ENCODE data around the gene EGFL6. TPM values are rescaled to one million over a fixed set of nuclear protein-coding genes. Genes with fewer than 3 reads are reported as not detected.

Gene EGFL6
- total and polyA plus RNA-seq, 2 of the 4 experiments (the other 2 are of a cell fraction) = not detected

DNA sequence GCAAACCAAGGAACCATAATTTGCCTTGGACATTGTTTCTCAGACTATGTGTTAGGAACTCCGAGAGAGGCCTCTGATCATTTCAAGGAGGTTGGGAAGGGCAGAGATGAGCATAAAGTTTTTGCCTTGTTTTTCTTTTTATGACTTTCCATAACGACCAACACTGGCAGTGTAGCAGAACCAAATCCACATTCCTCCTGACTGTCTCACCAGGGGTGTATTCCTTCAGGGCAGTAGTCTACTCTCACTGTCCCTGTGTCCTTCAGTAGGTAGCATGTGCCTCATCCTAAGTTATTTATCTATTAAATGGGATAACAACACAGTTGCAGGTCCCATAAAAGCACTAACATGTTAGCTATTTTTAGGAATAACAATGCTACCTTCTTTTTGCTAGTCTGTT is 20.8 kb downstream of the EGFL6 start:
- no peak overlapping the region for H3K4ac ChIP-seq (ENCODE audit: low read depth, low read length)
- ChIA-PET POLR2A (ENCODE audit: unreplicated experiment) (no interaction called here), CTCF (interaction anchor here (0.6 kb wide), 1 partner anchor 8 kb away, joined by 3 read pairs; no protein-coding TSS in a partner anchor)
- H2AK9ac ChIP-seq (replicated peaks; ENCODE audit: low read depth, low read length, poor library complexity) = no peak overlapping the region
- H3K23ac ChIP-seq (ENCODE audit: low read depth, low read length) = no peak overlapping the region
- no CpG with 5 or more reads among the region's 2 CpGs for WGBS, 2 experiments (ENCODE audit: extremely low coverage in 2 of 2, insufficient read length in 1 of 2)
- H3K9me1 ChIP-seq (ENCODE audit: insufficient read depth, low read length) = no peaks in the 10 kb centered on the region
- no peak overlapping the region for H3K4me2 ChIP-seq (ENCODE audit: low read depth, low read length)
- no peak overlapping the region for H2AFZ ChIP-seq (replicated peaks; ENCODE audit: low read length, poor library complexity)
- no peak overlapping the region for H2BK5ac ChIP-seq (ENCODE audit: low read depth, low read length, poor library complexity, severe bottlenecking)
- H3K36me3 ChIP-seq (ENCODE audit: control insufficient read depth, insufficient read depth, low read length) = no peaks in the 10 kb centered on the region
- no peak overlapping the region for H2BK20ac ChIP-seq (ENCODE audit: low read depth, low read length)
- H3K9me3 ChIP-seq (ENCODE audit: control insufficient read depth, insufficient read depth, low read length) = no peaks in the 10 kb centered on the region
- H2AK5ac ChIP-seq (ENCODE audit: low read depth, low read length) = no peak overlapping the region
- no peak overlapping the region for H3K56ac ChIP-seq (ENCODE audit: extremely low read depth, insufficient read depth, low read length)
- H3K79me1 ChIP-seq (ENCODE audit: low read depth in 1 of 2, low read length in 2 of 2) = no peaks in the 10 kb centered on the region
- no peak overlapping the region for H4K91ac ChIP-seq (ENCODE audit: insufficient read depth, low read depth, low read length)
- H4K5ac ChIP-seq (ENCODE audit: low read depth, low read length) = no peak overlapping the region
- H3K18ac ChIP-seq (ENCODE audit: low read depth, low read length) = no peak overlapping the region
- TF ChIP-seq SMC3 (IDR thresholded peaks at IDR 0.05; ENCODE audit: low read depth, low read length) = no peak
- no peak for TF ChIP-seq RAD21 (IDR thresholded peaks at IDR 0.05; ENCODE audit: low read length)
- no peak for TF ChIP-seq CHD1 (IDR thresholded peaks at IDR 0.05; ENCODE audit: low read depth, low read length)
- no peak for TF ChIP-seq NFE2L2 (IDR thresholded peaks at IDR 0.05; ENCODE audit: low read depth, low read length)
- no peak for TF ChIP-seq FOS (IDR thresholded peaks at IDR 0.05; ENCODE audit: low read depth, low read length)
- no peak for TF ChIP-seq MAFK (IDR thresholded peaks at IDR 0.05; ENCODE audit: low read depth, low read length)
- TF ChIP-seq, protein P1, sequence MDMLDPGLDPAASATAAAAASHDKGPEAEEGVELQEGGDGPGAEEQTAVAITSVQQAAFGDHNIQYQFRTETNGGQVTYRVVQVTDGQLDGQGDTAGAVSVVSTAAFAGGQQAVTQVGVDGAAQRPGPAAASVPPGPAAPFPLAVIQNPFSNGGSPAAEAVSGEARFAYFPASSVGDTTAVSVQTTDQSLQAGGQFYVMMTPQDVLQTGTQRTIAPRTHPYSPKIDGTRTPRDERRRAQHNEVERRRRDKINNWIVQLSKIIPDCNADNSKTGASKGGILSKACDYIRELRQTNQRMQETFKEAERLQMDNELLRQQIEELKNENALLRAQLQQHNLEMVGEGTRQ (IDR thresholded peaks at IDR 0.05; ENCODE audit: low read depth, low read length) = no peak
- TF ChIP-seq POLR2A (IDR thresholded peaks at IDR 0.05; ENCODE audit: low read depth, low read length) = no peak
- TF ChIP-seq CEBPB (IDR thresholded peaks at IDR 0.05; ENCODE audit: low read depth, low read length) = no peak
- TF ChIP-seq, protein P2, sequence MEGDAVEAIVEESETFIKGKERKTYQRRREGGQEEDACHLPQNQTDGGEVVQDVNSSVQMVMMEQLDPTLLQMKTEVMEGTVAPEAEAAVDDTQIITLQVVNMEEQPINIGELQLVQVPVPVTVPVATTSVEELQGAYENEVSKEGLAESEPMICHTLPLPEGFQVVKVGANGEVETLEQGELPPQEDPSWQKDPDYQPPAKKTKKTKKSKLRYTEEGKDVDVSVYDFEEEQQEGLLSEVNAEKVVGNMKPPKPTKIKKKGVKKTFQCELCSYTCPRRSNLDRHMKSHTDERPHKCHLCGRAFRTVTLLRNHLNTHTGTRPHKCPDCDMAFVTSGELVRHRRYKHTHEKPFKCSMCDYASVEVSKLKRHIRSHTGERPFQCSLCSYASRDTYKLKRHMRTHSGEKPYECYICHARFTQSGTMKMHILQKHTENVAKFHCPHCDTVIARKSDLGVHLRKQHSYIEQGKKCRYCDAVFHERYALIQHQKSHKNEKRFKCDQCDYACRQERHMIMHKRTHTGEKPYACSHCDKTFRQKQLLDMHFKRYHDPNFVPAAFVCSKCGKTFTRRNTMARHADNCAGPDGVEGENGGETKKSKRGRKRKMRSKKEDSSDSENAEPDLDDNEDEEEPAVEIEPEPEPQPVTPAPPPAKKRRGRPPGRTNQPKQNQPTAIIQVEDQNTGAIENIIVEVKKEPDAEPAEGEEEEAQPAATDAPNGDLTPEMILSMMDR (conservative IDR thresholded peaks at IDR 0.05; ENCODE audit: low read depth, low read length) = no peak
- TF ChIP-seq BHLHE40 (IDR thresholded peaks at IDR 0.05; ENCODE audit: low read depth, low read length) = no peak
- TF ChIP-seq RFX5 (IDR thresholded peaks at IDR 0.05; ENCODE audit: low read depth, low read length) = no peak
- TF ChIP-seq RCOR1 (IDR thresholded peaks at IDR 0.05; ENCODE audit: insufficient replicate concordance, low read length) = no peak
- TF ChIP-seq MXI1 (IDR thresholded peaks at IDR 0.05; ENCODE audit: borderline replicate concordance, low read depth, low read length) = no peak
- no peak for TF ChIP-seq MAZ (IDR thresholded peaks at IDR 0.05; ENCODE audit: borderline replicate concordance, low read depth, low read length)
- TF ChIP-seq, protein P3, sequence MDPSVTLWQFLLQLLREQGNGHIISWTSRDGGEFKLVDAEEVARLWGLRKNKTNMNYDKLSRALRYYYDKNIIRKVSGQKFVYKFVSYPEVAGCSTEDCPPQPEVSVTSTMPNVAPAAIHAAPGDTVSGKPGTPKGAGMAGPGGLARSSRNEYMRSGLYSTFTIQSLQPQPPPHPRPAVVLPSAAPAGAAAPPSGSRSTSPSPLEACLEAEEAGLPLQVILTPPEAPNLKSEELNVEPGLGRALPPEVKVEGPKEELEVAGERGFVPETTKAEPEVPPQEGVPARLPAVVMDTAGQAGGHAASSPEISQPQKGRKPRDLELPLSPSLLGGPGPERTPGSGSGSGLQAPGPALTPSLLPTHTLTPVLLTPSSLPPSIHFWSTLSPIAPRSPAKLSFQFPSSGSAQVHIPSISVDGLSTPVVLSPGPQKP (IDR thresholded peaks at IDR 0.05; ENCODE audit: borderline replicate concordance, low read depth, low read length) = no peak
- H3K9ac ChIP-seq (ENCODE audit: low read depth, low read length) = no peak overlapping the region
- in situ Hi-C loops (cut with MboI; ENCODE audit: low sequenced_read_pairs) = no loop called here
- no peaks in the 10 kb centered on the region for H4K20me1 ChIP-seq (ENCODE audit: insufficient read depth, low read length)
- intact Hi-C loops (cut with micrococcal nuclease) = no loop called here
- H3K27ac ChIP-seq (ENCODE audit: insufficient read depth, low read length) = no peak overlapping the region
- no peak for ATAC-seq (ENCODE audit: low read depth)
- H3K27me3 ChIP-seq (ENCODE audit: control insufficient read depth, insufficient read depth, low read length) = peaks cover 20% of the 10 kb centered on the region
- DNase-seq = no peak
- no peak overlapping the region for H2BK15ac ChIP-seq (ENCODE audit: low read depth, low read length)
- dilution Hi-C loops (cut with HindIII; ENCODE audit: low sequenced_read_pairs, unreplicated experiment) = no loop called here
- H4K8ac ChIP-seq (ENCODE audit: low read depth in 2 of 2, low read length in 2 of 2) = no peak overlapping the region
- BruUV-seq (replicated peaks) = no TSS peak
- no peak overlapping the region for H3K4me3 ChIP-seq (ENCODE audit: insufficient read depth, low read depth, low read length)
- H3K4me1 ChIP-seq (ENCODE audit: control insufficient read depth, insufficient read depth, low read length) = no peaks in the 10 kb centered on the region
- no peak overlapping the region for H3K14ac ChIP-seq (replicated peaks; ENCODE audit: low read depth, low read length)
- no peak overlapping the region for H2BK120ac ChIP-seq (ENCODE audit: low read depth, low read length)

Measured in IMR-90 (cell line).